Activated CD4-positive, alpha-beta memory T cell treated with anti-CD3 and anti-CD28 coated beads for 36 hours (primary cell): ENCODE results near the gene RIMOC1. TPM values are rescaled to one million over a fixed set of nuclear protein-coding genes. Genes with fewer than 3 reads are reported as not detected.

Experiments used
- CTCF ChIA-PET: fragments of 350-600 bp; sonication (Branson Sonifier 250); formaldehyde crosslinking; loops from one replicate; lab custom pipeline; 2021; ENCODE audit warnings: antibody characterized with exemption, inconsistent platforms; lab: Charles Lee
- POLR2A ChIA-PET: fragments of 350-600 bp; sonication (Branson Sonifier 250); formaldehyde crosslinking; loops from one replicate; lab custom pipeline; 2021; ENCODE audit warnings: antibody characterized with exemption; lab: Charles Lee
- DNase-seq: peaks from one replicate; pipeline ENCODE4 v3.0.0-alpha.2; 2020
- H3K27ac Mint-ChIP-seq: one replicate; pipeline ENCODE4 v1.8.0; 2021; ENCODE audit warnings: mixed read lengths
- H3K27me3 Mint-ChIP-seq: one replicate; pipeline ENCODE4 v1.8.0; 2021; ENCODE audit warnings: mixed read lengths
- H3K36me3 Mint-ChIP-seq: one replicate; pipeline ENCODE4 v1.8.0; 2021; ENCODE audit warnings: mixed read lengths
- H3K4me1 Mint-ChIP-seq: one replicate; pipeline ENCODE4 v1.8.0; 2021; ENCODE audit warnings: low read depth, mixed read lengths
- H3K4me3 Mint-ChIP-seq: one replicate; pipeline ENCODE4 v1.8.0; 2021; ENCODE audit warnings: mild to moderate bottlenecking, mixed read lengths
- H3K9me3 Mint-ChIP-seq: one replicate; pipeline ENCODE4 v1.8.0; 2021; ENCODE audit warnings: mixed read lengths
- intact Hi-C: fragments of 100-400 bp; cut with micrococcal nuclease; formaldehyde crosslinking; loops from one replicate; pipeline ENCODE4 v1.15.1; 2023
- total RNA-seq, 2 experiments: library from RNA; stranded (reverse); gene quantifications; one replicate each; pipeline ENCODE4 v1.2.3, GENCODE V29; 2021

Gene RIMOC1
- total RNA-seq, 2 experiments from 2014 or later = 25.0 to 25.8 TPM

DNA sequence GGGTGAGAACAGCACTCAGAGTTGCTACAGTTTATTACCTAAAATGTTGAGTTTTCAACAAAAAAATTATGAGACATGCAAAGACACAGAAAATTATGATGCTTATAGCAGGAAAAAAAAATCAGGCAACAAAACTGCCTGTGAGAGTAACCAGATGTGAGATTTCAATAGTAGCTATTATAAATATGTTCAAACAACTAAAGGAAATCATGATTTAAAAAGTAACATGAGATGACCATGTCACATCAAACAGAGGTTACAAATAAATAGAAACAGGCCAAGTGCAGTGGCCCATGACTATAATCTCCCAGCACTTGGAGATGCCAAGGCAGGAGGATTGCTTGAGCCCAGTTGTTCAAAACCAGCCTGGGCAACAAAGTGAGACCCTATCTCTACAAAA lies 12.1 kb upstream of the RIMOC1 start:
- DNase-seq = no peak
- peaks cover 17% of the 10 kb centered on the region for H3K4me1 Mint-ChIP-seq
- H3K9me3 Mint-ChIP-seq = no peaks in the 10 kb centered on the region
- H3K27me3 Mint-ChIP-seq = peaks cover 17% of the 10 kb centered on the region
- intact Hi-C loops = no loop called here
- no peak overlapping the region for H3K4me3 Mint-ChIP-seq
- CTCF ChIA-PET = interaction anchor here (1.0 kb wide), 1 partner anchor 16 kb away, joined by 3 read pairs; no protein-coding TSS in a partner anchor
- POLR2A ChIA-PET = no interaction called here
- no peak overlapping the region for H3K27ac Mint-ChIP-seq
- H3K36me3 Mint-ChIP-seq = no peaks in the 10 kb centered on the region

DNA sequence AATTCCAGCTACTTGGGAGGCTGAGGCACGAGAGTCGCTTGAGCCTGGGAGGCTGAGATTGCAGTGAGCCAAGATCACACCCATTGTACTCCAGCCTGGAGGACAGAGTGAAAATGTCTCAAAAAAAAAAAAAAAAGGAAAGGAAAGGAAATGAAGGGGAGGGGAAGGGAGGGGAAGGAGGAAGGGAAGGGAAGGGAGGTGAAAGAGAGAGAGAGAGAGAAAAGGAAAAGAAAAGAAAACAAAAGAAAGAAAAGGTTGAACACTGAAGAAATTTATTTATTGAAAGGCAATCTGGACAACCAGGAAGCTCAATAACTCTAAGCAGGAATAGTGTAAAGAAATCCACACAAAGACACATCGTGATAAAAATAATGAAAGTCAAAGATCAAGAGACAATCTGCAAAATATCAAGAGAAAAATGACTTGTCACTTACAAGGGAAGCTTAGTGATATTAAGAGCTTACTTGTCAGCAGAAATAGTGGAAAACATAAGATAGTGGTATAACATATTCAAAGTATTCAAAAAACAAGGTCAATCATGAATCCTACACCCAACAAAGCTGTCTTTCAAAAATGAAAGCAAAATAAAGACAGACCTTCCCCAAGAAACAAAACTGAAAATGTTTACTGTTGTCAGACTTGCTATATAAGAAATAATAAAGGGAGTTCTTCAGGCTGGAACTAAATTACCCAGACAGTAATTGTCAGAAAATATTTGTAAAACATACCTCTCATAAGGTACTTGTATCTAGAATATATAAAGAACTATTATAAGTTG lies 10.9 kb upstream of the RIMOC1 start:
- intact Hi-C loops = no loop called here
- DNase-seq = no peak
- H3K4me3 Mint-ChIP-seq = peak overlapping the region; percentile 48
- no peaks in the 10 kb centered on the region for H3K9me3 Mint-ChIP-seq
- H3K27ac Mint-ChIP-seq = no peak overlapping the region
- POLR2A ChIA-PET = interaction anchor here (2.0 kb wide), 1 partner anchor 11 kb away, joined by 7 read pairs; the partner anchor contains the start of gene RIMOC1
- H3K36me3 Mint-ChIP-seq = no peaks in the 10 kb centered on the region
- H3K4me1 Mint-ChIP-seq = peaks cover 17% of the 10 kb centered on the region
- H3K27me3 Mint-ChIP-seq = peaks cover 16% of the 10 kb centered on the region
- CTCF ChIA-PET = interaction anchor here (0.9 to 2.5 kb wide), 3 partner anchors 11 to 37 kb away, joined by 4 to 11 read pairs (median 4); partner anchors contain the start of gene RIMOC1

DNA sequence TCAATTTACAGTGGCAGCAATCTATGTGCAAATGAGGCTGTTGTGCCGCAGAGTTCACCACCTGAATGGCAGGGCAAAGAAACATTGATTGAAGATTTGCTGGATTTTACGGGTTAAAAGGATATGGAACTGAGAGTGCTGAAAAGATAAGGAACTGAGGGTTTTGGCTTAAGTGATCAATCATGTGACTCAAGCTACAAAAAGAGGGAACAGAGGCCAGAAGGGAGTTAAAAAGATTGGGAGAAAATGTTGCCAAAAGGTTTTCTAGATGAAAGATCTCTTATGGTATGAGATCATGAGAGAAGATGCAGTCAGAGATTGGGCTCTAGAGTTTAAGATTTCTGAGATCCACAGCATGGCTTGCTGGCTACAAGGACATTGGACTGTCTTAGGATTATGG lies 7.9 kb upstream of the RIMOC1 start:
- H3K27me3 Mint-ChIP-seq = peaks cover 14% of the 10 kb centered on the region
- no peak overlapping the region for H3K4me3 Mint-ChIP-seq
- ChIA-PET POLR2A (no interaction called here), CTCF (no interaction called here)
- DNase-seq = no peak
- H3K4me1 Mint-ChIP-seq = peaks cover 13% of the 10 kb centered on the region
- H3K9me3 Mint-ChIP-seq = no peaks in the 10 kb centered on the region
- H3K36me3 Mint-ChIP-seq = no peaks in the 10 kb centered on the region
- no peak overlapping the region for H3K27ac Mint-ChIP-seq
- intact Hi-C loops = no loop called here

DNA sequence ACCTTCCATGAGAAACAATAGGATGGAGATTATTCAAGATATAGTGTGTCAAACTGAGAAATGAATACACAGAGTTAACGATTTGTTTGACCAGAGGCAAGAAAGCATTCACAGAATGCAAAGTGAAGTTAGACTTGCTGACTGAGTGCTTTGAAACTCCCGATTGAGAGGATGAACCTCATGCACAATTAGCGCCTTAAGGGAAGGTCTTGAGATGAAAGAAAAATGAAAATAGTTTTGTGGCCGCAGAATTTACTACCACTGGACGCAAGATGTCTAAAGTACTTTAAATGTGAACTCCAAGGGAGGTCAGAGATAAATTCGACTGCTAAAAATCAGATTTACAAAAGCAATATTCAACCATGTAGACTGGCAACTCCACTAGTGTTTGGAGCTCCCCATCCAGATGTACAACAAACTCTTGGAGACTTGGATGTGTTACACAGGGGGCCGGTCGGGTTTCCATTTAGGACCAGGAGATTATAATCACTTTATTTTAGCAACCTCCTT lies 707 bp upstream of the RIMOC1 start:
- Mint-ChIP-seq H3K36me3 (peaks cover 22% of the 10 kb centered on the region), H3K9me3 (no peaks in the 10 kb centered on the region), H3K27ac (peak overlapping the region; percentile 93), H3K4me3 (peak overlapping the region; percentile 91), H3K27me3 (peaks cover 2% of the 10 kb centered on the region), H3K4me1 (peaks cover 35% of the 10 kb centered on the region)
- ChIA-PET CTCF (interaction anchor here (1.0 to 2.3 kb wide), 7 partner anchors 10 to 154 kb away, joined by 3 to 13 read pairs (median 4); partner anchors contain the start of genes FBXO4 and OXCT1), POLR2A (interaction anchor here (0.7 to 2.3 kb wide), 11 partner anchors 9 to 72 kb away, joined by 3 to 23 read pairs (median 4); partner anchors contain the start of genes FBXO4 and OXCT1)
- DNase-seq = no peak
- intact Hi-C loops = loop anchor here (5.0 to 10.0 kb wide), 2 partner anchors 1114 to 1221 kb away; partner anchors contain the start of gene ZNF131

DNA sequence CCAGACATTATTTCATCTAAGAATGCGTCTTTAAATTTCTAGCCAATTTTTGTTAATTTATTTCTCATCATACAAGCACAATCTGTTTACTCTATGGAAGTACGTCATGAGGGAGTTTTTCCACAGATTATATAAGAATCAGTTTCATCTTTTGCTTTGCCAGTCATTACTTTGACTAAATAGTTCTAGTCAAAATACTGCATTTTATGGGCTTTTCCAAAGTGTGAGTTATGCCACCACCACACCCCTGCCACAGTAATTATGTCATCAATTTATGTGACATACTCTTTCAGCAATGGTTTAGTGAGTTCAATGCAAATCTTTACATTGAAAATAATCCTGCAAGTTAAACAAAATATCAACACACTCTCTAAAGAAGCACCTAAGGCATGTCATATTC lies 2.0 kb downstream of the RIMOC1 start:
- Mint-ChIP-seq H3K27me3 (peaks cover 2% of the 10 kb centered on the region), H3K4me3 (no peak overlapping the region), H3K27ac (no peak overlapping the region), H3K36me3 (peaks cover 36% of the 10 kb centered on the region), H3K9me3 (no peaks in the 10 kb centered on the region), H3K4me1 (peaks cover 40% of the 10 kb centered on the region)
- ChIA-PET CTCF (no interaction called here), POLR2A (no interaction called here)
- intact Hi-C loops = loop anchor here (10.0 kb wide), 1 partner anchor 1219 kb away; the partner anchor contains the start of gene ZNF131
- no peak for DNase-seq

DNA sequence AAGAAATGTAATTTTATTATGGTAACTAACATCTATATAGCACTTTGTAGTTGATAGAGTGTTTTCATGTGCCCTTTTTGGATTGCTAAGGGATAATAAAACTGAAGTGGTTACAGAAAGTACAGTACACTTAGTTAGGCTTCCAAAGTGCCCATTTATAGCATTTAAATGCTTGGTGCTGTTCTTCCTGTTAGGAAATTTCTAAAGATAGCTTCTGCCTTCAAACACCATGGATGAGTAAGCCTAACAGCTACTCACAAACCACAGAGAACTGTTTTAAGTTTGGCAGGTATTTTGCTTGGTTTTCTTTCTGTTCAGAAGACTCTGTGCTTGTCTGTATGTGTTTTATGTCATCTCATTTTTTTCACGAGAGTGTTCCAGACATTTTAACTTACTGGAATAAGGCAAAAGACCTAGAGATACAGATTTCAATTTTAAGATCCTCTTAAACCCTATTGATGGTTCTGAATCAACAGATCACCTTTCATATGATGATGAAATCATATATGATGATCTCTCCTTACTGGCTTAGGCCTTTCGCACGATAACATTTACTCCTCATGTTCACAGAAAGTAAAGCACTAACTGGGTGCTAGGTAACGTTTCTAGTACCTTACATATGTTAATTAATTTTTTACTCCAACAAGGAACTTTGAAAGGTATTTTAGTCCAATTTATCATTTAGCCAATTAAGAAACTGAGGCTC lies 4.4 kb downstream of the RIMOC1 start:
- DNase-seq = no peak
- no peak overlapping the region for H3K4me3 Mint-ChIP-seq
- peaks cover 2% of the 10 kb centered on the region for H3K27me3 Mint-ChIP-seq
- no peaks in the 10 kb centered on the region for H3K9me3 Mint-ChIP-seq
- CTCF ChIA-PET = no interaction called here
- peak overlapping the region; percentile 60 for H3K27ac Mint-ChIP-seq
- intact Hi-C loops = loop anchor here (10.0 kb wide), 1 partner anchor 1216 kb away; the partner anchor contains the start of gene ZNF131
- peaks cover 54% of the 10 kb centered on the region for H3K36me3 Mint-ChIP-seq
- POLR2A ChIA-PET = no interaction called here
- H3K4me1 Mint-ChIP-seq = peaks cover 43% of the 10 kb centered on the region

DNA sequence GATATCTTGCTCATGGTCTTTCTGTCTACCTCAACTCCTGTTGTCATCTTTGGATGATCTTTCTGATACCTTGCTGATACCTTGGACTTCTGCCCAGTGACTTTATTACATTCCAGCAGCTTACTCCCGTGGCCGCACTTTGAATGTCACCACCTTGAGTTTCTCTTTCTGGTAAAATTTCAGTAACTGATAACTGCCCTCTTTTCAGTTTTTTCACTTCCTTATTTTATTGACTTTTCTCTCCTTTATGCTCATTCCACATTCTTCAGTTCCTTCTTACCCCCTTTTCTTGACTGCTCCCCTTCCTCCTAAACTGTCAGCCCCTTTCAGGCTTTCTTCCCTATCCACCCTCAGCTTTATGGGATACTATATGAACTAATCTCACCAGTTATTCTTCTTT lies 14.0 kb downstream of the RIMOC1 start:
- H3K4me1 Mint-ChIP-seq = peaks cover 20% of the 10 kb centered on the region
- H3K27ac Mint-ChIP-seq = no peak overlapping the region
- H3K27me3 Mint-ChIP-seq = no peaks in the 10 kb centered on the region
- H3K4me3 Mint-ChIP-seq = no peak overlapping the region
- H3K9me3 Mint-ChIP-seq = no peaks in the 10 kb centered on the region
- ChIA-PET CTCF (interaction anchor here (1.1 kb wide), 1 partner anchor 62 kb away, joined by 3 read pairs; no protein-coding TSS in a partner anchor), POLR2A (no interaction called here)
- H3K36me3 Mint-ChIP-seq = peaks cover 36% of the 10 kb centered on the region
- no peak for DNase-seq
- intact Hi-C loops = no loop called here

DNA sequence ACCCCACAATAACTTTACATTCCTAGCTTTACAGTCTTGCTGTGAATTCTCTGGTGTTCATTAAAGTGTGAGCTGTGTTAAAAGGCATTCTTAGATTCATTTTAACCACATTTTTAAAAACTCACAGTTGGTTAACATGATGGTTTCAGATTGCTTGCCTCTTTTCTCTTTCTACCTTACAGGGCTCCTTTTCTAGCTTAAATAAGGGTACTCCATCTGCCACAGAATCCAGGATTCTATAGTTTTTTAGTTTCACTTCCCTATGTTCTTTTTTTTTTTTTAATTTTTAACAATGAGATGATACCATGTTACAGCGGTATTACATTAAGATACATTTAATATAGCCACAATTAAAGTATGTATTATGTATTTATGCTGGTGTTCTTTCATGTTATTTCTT lies 17.0 kb downstream of the RIMOC1 start:
- Mint-ChIP-seq H3K9me3 (no peaks in the 10 kb centered on the region), H3K4me1 (peaks cover 16% of the 10 kb centered on the region), H3K27me3 (no peaks in the 10 kb centered on the region), H3K36me3 (peaks cover 20% of the 10 kb centered on the region), H3K27ac (no peak overlapping the region), H3K4me3 (no peak overlapping the region)
- intact Hi-C loops = no loop called here
- POLR2A ChIA-PET = interaction anchor here (0.5 kb wide), 1 partner anchor 52 kb away, joined by 3 read pairs; no protein-coding TSS in a partner anchor
- DNase-seq = no peak
- CTCF ChIA-PET = interaction anchor here (4.0 kb wide), 1 partner anchor 65 kb away, joined by 24 read pairs; no protein-coding TSS in a partner anchor

DNA sequence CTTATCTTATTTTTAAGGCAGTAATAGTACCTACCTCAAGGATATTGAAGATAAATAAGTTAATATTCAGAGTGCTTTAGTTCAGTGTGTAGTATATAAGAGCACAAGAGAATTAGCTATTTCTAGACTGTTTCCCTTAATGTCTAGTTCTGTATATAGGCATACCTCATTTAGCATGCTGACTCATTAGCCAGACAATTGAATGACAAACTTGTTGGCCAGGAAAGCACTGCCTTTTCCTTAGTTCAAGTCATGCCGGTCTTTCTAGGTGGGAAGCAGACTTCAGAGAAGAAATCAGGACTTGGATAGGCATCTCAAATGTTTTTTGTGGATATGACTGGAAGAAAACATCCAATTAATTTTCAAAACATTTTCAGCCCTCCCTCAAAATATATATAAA lies 17.7 kb downstream of the RIMOC1 start:
- intact Hi-C loops = no loop called here
- Mint-ChIP-seq H3K9me3 (no peaks in the 10 kb centered on the region), H3K4me3 (no peak overlapping the region), H3K36me3 (peaks cover 20% of the 10 kb centered on the region), H3K4me1 (peaks cover 22% of the 10 kb centered on the region), H3K27ac (no peak overlapping the region), H3K27me3 (no peaks in the 10 kb centered on the region)
- CTCF ChIA-PET = interaction anchor here (4.0 kb wide), 1 partner anchor 66 kb away, joined by 24 read pairs; no protein-coding TSS in a partner anchor
- POLR2A ChIA-PET = no interaction called here
- no peak for DNase-seq

DNA sequence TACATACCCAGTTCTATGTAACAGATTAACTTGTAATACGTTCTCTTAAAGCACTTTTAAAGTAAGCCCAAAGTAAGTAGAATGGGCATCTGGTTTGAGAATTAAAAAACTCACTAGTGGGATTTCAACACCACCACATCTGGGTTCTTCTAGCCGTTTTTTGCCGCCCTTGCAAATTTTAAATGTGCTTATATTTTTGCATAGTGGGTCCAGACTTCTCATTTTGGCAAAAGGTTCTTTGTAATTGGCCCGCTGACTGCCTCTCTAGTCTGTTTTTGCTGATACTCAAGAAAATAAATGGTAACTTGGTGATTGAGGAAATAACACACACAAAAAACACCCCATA lies 20.4 kb downstream of the RIMOC1 start:
- H3K9me3 Mint-ChIP-seq = no peaks in the 10 kb centered on the region
- no peak for DNase-seq
- POLR2A ChIA-PET = interaction anchor here (0.5 to 2.5 kb wide), 7 partner anchors 12 to 1407 kb away, joined by 3 to 19 read pairs (median 5); partner anchors contain the start of genes OXCT1 and RIMOC1
- CTCF ChIA-PET = interaction anchor here (0.8 to 1.7 kb wide), 9 partner anchors 8 to 71 kb away, joined by 3 to 13 read pairs (median 4); partner anchors contain the start of gene RIMOC1
- peaks cover 3% of the 10 kb centered on the region for H3K36me3 Mint-ChIP-seq
- H3K27me3 Mint-ChIP-seq = no peaks in the 10 kb centered on the region
- peak overlapping the region; percentile 92 for H3K27ac Mint-ChIP-seq
- H3K4me1 Mint-ChIP-seq = peaks cover 23% of the 10 kb centered on the region
- intact Hi-C loops = no loop called here
- H3K4me3 Mint-ChIP-seq = peak overlapping the region; percentile 90

DNA sequence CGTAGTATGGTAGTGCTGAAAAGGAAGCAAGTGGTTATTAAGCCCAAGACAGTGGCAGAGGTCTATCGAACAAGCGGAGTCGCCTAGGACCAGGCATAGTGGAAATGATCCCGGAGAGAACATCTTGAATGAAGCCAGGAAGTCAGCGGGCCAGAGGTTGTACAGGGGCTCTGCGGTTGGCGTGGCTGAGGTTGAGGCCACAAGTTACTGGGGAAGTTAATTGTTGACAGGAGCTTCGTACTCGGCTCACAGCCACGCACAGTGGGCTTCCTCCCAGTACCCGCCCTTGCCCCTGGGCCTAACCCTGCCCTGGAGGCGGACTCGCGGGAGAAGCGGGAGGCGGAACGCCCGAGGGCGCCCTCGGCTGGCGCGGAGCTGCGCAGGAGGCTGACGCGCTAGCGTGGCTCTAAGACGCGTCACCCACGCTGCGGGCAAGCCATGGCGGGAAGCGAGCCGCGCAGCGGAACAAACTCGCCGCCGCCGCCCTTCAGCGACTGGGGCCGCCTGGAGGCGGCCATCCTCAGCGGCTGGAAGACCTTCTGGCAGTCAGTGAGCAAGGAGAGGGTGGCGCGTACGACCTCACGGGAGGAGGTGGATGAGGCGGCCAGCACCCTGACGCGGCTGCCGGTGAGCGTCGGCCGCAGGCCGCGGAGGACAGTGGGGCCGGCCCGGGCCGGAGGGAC lies 20.9 kb downstream of the RIMOC1 start, which contains the start of gene FBXO4:
Gene FBXO4, plus strand, starts transcription at position 410 of the 683 bp plus-strand sequence. Its CDS starts 29 bp downstream, at position 439.
- intact Hi-C loops = loop anchor here (1.0 kb wide), 3 partner anchors 21 to 69 kb away; partner anchors contain the start of genes OXCT1 and RIMOC1
- H3K27me3 Mint-ChIP-seq = no peaks in the 10 kb centered on the region
- ChIA-PET POLR2A (interaction anchor here (0.5 to 2.5 kb wide), 8 partner anchors 12 to 1406 kb away, joined by 3 to 19 read pairs (median 4); partner anchors contain the start of genes OXCT1 and RIMOC1), CTCF (interaction anchor here (0.7 to 1.7 kb wide), 12 partner anchors 9 to 828 kb away, joined by 3 to 13 read pairs (median 3); partner anchors contain the start of gene RIMOC1)
- peak; percentile 93 for DNase-seq
- peaks cover 23% of the 10 kb centered on the region for H3K4me1 Mint-ChIP-seq
- no peaks in the 10 kb centered on the region for H3K9me3 Mint-ChIP-seq
- H3K4me3 Mint-ChIP-seq = peak within 1 kb of the TSS; percentile 90
- peaks cover 4% of the 10 kb centered on the region for H3K36me3 Mint-ChIP-seq
- peak within 1 kb of the TSS; percentile 92 for H3K27ac Mint-ChIP-seq
